C4-2B (cell line): ENCODE measurements around the gene ABCD4.

ENCODE experiments used
- ZFX ChIP-seq: fragments of 450-650 bp; IDR thresholded peaks from 2 replicates; pipeline ENCODE4 v1.6.1; 2017
- TF ChIP-seq, protein P1 (sequence below): fragments of 450-650 bp; conservative IDR thresholded peaks from 2 replicates; pipeline ENCODE4 v1.5.1; 2017; ENCODE audit warnings: mild to moderate bottlenecking

- TF ChIP-seq, protein P1, sequence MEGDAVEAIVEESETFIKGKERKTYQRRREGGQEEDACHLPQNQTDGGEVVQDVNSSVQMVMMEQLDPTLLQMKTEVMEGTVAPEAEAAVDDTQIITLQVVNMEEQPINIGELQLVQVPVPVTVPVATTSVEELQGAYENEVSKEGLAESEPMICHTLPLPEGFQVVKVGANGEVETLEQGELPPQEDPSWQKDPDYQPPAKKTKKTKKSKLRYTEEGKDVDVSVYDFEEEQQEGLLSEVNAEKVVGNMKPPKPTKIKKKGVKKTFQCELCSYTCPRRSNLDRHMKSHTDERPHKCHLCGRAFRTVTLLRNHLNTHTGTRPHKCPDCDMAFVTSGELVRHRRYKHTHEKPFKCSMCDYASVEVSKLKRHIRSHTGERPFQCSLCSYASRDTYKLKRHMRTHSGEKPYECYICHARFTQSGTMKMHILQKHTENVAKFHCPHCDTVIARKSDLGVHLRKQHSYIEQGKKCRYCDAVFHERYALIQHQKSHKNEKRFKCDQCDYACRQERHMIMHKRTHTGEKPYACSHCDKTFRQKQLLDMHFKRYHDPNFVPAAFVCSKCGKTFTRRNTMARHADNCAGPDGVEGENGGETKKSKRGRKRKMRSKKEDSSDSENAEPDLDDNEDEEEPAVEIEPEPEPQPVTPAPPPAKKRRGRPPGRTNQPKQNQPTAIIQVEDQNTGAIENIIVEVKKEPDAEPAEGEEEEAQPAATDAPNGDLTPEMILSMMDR: no peak
- TF ChIP-seq ZFX: no peak
Observed at GRCh38 chr14:74289801-74290200, 12.9 kb downstream of the ABCD4 start.
